Central memory CD8-positive, alpha-beta T cell (primary cell): ENCODE results near the gene IRF4.
A peak's percentile ranks its signal among the peaks of the same experiment; 100 is the strongest.
"Not testable (repeated sequence)": the region's sequence is repeated elsewhere in the genome, so short reads cannot be mapped to it uniquely, and the experiment has no call there.

ENCODE experiments used
- ATAC-seq: fragments of 150-1000 bp; cut with Tn5 transposase; replicated peaks from 2 replicates; pipeline ENCODE4 v1.10.0; 2022; ENCODE audit warnings: mild to moderate bottlenecking, moderate FRiP score, moderate number of reproducible peaks; ENCODE audit not compliant: poor library complexity, severe bottlenecking; ENCODE audit errors: extremely low read depth
- DNase-seq, 2 donors: peaks; one replicate each; pipeline ENCODE4 v3.0.0; 2021; ENCODE audit warnings: low spot score in 2 of 2
- H3K27ac Mint-ChIP-seq: one replicate; pipeline ENCODE4 v1.8.0; 2022; ENCODE audit warnings: low read depth, mild to moderate bottlenecking, moderate library complexity, mixed read lengths
- H3K27me3 Mint-ChIP-seq: one replicate; pipeline ENCODE4 v1.8.0; 2022; ENCODE audit warnings: mixed read lengths
- H3K36me3 Mint-ChIP-seq: one replicate; pipeline ENCODE4 v1.8.0; 2022; ENCODE audit warnings: mild to moderate bottlenecking, moderate library complexity, mixed read lengths; ENCODE audit not compliant: insufficient read depth
- H3K4me1 Mint-ChIP-seq: one replicate; pipeline ENCODE4 v1.8.0; 2022; ENCODE audit warnings: mixed read lengths
- H3K4me3 Mint-ChIP-seq: one replicate; pipeline ENCODE4 v1.8.0; 2022; ENCODE audit warnings: mild to moderate bottlenecking, moderate library complexity, mixed read lengths
- H3K9me3 Mint-ChIP-seq: one replicate; pipeline ENCODE4 v1.8.0; 2022; ENCODE audit warnings: mixed read lengths

The IRF4 gene

DNA sequence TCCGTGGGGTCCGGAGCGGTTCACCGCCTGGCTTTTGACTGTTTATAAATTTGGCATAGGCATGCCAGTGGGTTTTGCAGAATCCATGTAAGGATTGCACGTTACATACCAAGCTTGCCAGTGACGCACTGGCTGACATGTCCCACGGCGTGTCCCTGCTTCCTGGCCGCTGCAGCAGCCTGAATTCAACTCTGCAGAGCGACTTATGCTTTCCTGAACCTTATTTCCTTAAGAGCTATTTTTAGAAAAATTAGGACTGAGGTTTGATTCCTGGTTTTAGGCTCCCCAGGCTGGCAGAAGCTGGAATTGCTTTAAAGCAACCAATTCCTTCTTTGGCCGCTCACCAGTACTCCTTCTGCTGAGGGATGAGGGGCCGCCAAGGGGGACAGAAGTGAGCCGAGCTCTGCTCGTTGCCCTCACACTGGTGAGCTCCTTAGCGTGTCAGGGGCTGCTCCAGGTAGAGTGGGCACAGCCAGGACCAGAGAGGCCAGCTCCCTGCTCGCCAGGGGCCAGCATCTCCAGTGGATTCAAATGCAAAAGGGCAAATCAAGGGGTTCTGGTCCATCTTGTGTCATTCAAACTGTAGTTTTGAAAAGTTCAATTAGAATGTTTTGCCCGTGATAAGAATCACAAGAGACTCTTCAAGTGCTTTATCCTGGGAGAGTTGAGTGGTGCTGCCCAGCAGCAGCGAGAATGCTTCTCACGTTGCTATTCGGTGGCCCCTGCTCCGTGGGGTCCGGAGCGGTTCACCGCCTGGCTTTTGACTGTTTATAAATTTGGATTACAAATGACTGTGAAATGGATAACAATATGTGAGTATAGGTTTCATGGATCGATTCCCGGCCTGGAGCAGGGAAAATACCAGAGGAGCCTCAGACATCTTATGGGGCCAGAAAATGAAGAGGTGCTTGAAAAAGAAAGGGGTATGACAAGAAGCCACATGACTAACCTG is 17.5 kb upstream of the IRF4 start:
- peaks cover 5% of the 10 kb centered on the region for H3K9me3 Mint-ChIP-seq
- peaks cover 44% of the 10 kb centered on the region for H3K27me3 Mint-ChIP-seq
- no peak for DNase-seq
- peaks cover 15% of the 10 kb centered on the region for H3K4me1 Mint-ChIP-seq
- no peak for ATAC-seq
- no peak overlapping the region for H3K4me3 Mint-ChIP-seq
- no peak overlapping the region for H3K27ac Mint-ChIP-seq
- H3K36me3 Mint-ChIP-seq, result peaks cover 4% of the 10 kb centered on the region

DNA sequence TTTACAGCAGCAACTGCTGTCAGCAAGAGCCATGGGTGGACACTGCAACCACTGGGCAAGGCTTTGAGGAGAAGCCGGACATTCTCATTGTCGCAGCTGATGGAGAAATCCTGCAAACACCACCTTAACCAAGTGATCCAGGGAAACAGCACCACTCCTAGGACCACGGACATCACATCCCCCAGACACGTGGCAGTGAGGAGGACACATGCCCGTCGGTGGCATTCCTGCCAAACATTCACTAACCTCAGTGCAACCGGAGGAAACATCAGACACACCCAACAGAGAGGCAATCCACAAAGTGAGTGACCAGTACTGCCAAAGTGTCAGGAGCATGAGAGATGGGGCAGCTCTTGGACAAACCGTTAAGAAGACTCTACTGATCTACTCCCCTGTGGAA is 16.6 kb upstream of the IRF4 start:
- no peak overlapping the region for H3K27ac Mint-ChIP-seq
- H3K9me3 Mint-ChIP-seq, result peaks cover 5% of the 10 kb centered on the region
- DNase-seq, result no peak
- peaks cover 23% of the 10 kb centered on the region for H3K4me1 Mint-ChIP-seq
- no peak overlapping the region for H3K4me3 Mint-ChIP-seq
- peaks cover 4% of the 10 kb centered on the region for H3K36me3 Mint-ChIP-seq
- H3K27me3 Mint-ChIP-seq, result peaks cover 41% of the 10 kb centered on the region
- ATAC-seq, result no peak

GRCh38 chr6:376827-377640 is 14.5 kb upstream of the IRF4 start:
- H3K27me3 Mint-ChIP-seq, result peaks cover 50% of the 10 kb centered on the region
- no peak overlapping the region for H3K4me3 Mint-ChIP-seq
- peaks cover 1% of the 10 kb centered on the region for H3K36me3 Mint-ChIP-seq
- no peak for ATAC-seq
- peaks cover 27% of the 10 kb centered on the region for H3K4me1 Mint-ChIP-seq
- no peaks in the 10 kb centered on the region for H3K9me3 Mint-ChIP-seq
- no peak overlapping the region for H3K27ac Mint-ChIP-seq
- DNase-seq, result no peak

GRCh38 chr6:377641-378020 is 13.9 kb upstream of the IRF4 start:
- H3K36me3 Mint-ChIP-seq, H3K4me3 Mint-ChIP-seq, DNase-seq, ATAC-seq, H3K27ac Mint-ChIP-seq, H3K9me3 Mint-ChIP-seq: not testable (repeated sequence)
- H3K27me3 Mint-ChIP-seq, result peaks cover 56% of the 10 kb centered on the region
- peaks cover 23% of the 10 kb centered on the region for H3K4me1 Mint-ChIP-seq

DNA sequence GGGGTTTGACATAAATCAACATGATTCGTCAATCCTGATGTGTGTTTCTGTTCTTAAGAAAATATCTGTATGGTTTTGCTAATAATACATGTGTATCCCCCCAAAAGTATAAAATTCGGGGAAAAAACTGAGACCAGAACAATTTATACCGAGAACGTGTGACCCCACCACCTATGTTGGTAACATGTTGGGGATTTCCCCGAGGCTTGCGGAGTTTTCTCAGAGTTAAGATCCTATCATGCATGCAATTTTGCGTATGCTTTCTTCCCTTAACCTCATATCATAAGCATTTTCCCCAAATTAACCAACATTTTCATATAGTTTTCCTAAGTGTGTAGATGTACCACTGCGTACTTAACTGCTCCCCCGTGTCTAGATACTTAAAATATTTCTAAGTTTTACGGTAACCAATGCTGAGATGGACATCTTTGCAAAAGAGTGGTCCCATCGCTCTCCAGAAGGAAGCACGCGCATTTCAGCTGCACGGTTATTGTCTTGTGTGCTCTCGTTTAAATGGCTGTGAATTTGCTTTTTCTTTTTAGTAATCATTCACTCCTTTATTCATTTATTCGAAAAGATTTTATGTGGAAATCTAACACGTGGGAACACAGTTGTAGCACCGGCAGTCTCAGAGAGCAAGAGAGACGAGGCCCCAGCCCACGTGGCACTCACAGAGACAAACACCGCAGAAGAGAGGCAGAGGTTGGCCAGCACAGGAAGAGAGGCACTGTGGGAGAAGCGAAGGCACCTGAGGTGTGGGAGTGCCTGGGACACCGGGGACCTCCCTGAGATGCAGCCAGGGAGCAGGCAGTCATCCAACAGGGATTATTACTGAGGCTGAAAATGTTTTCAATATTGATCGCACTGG is 13.2 kb upstream of the IRF4 start:
- peaks cover 4% of the 10 kb centered on the region for H3K36me3 Mint-ChIP-seq
- no peak overlapping the region for H3K27ac Mint-ChIP-seq
- DNase-seq, result no peak
- no peak overlapping the region for H3K4me3 Mint-ChIP-seq
- peaks cover 59% of the 10 kb centered on the region for H3K27me3 Mint-ChIP-seq
- H3K4me1 Mint-ChIP-seq, result peaks cover 19% of the 10 kb centered on the region
- no peaks in the 10 kb centered on the region for H3K9me3 Mint-ChIP-seq
- ATAC-seq, result no peak

- ATAC-seq, result no peak
- Mint-ChIP-seq H3K4me1 (peaks cover 19% of the 10 kb centered on the region), H3K27me3 (peaks cover 65% of the 10 kb centered on the region), H3K4me3 (no peak overlapping the region), H3K27ac (no peak overlapping the region), H3K36me3 (peaks cover 4% of the 10 kb centered on the region), H3K9me3 (no peaks in the 10 kb centered on the region)
- DNase-seq, result no peak
Observed at GRCh38 chr6:378958-379409, 12.6 kb upstream of the IRF4 start.

- Mint-ChIP-seq H3K4me1 (peaks cover 19% of the 10 kb centered on the region), H3K36me3 (peaks cover 3% of the 10 kb centered on the region), H3K27me3 (peaks cover 65% of the 10 kb centered on the region), H3K4me3 (no peak overlapping the region), H3K27ac (no peak overlapping the region), H3K9me3 (no peaks in the 10 kb centered on the region)
- peak; percentile 24 for ATAC-seq
- no peak for DNase-seq
Observed at GRCh38 chr6:379410-380181, 12.0 kb upstream of the IRF4 start.

DNA sequence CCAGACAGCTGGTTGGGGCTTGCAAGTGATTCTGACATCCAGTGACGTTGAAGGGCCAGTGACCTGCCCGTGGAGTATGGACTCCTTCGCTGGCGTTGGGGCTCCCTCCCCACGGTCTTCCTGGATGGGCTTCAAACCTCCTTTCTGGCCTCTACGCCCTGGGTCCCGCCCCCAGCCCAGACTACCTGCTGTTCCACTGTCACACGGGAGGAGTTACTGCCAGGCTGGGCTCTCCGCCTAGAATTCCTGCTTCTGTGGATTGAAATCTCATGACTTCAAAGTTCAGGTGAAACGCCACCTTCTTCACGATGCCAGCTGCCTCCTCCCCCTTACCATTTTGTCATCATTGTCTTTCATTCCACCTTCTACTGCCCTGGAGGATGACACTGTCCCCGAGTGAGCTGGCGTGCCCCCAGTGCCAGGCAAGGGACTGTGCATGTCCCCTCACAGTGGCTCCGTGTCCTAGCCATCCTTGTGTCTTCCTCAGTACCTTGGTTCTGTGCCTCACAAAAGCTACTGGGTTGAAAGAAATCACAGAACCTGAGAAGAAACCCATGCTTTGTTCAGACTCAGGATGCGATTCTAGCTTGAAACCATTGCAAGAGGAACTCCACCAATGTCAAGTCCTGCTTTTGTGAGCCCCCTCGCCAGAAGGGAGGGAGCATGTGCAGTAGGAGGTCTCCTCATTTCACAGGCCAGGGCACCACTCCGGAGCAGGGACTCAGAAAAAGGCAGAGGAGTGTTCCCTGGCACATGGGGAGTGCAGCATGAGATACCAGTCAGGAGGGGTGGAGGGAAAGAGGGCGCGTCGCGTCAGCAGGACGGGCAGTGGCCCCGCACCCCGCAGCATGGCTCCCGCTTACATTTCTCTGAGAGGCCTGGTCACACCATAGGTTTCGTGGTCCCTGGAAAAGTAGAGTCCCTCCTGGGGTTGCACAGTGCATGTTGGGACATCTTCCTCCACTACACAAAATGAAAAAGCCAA is 11.0 kb upstream of the IRF4 start:
- Mint-ChIP-seq H3K36me3 (peaks cover 3% of the 10 kb centered on the region), H3K9me3 (no peaks in the 10 kb centered on the region), H3K27ac (no peak overlapping the region), H3K4me3 (no peak overlapping the region), H3K27me3 (peaks cover 69% of the 10 kb centered on the region), H3K4me1 (peaks cover 19% of the 10 kb centered on the region)
- DNase-seq, result no peak
- no peak for ATAC-seq

DNA sequence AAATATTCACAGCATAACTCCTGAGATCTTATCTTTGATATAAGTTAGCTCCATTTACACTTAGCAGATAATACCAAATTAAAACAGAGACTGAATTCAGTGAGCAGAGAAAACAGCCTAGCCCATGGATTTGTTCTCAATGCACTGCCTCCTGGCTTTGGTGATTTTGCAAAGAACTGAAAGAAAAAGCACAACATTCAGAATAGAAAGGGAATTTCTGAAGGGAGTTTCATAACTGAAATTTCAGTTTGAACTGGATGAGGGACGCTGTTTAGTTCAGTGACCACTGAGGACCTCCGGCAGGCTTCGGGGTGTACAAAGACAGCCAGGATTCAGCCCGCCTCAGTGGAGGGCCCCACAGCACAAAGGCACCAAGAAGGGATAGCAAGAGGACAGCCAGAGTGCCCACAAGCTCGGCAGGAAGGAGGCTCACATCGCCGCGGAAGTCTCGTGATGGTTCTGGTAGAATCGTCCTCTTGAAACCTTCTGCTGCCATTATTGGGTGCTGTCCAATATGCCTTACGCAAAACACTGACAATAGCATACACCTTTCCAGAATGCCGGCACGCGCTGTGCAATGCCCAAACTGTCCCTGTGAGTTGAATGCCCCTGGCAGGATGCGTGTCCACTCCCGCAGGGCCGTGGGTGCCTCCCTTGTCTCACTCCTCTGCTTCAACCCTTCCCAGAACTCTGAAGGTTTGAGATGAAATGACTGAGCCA is 9.7 kb upstream of the IRF4 start:
- no peak for ATAC-seq
- Mint-ChIP-seq H3K4me3 (no peak overlapping the region), H3K27ac (no peak overlapping the region), H3K4me1 (peaks cover 17% of the 10 kb centered on the region), H3K36me3 (peaks cover 3% of the 10 kb centered on the region), H3K9me3 (no peaks in the 10 kb centered on the region), H3K27me3 (peaks cover 69% of the 10 kb centered on the region)
- DNase-seq, result no peak

GRCh38 chr6:382883-383810 is 8.4 kb upstream of the IRF4 start:
- H3K27me3 Mint-ChIP-seq, result peaks cover 69% of the 10 kb centered on the region
- peaks cover 3% of the 10 kb centered on the region for H3K36me3 Mint-ChIP-seq
- DNase-seq, result no peak
- ATAC-seq, result no peak
- peaks cover 12% of the 10 kb centered on the region for H3K4me1 Mint-ChIP-seq
- no peaks in the 10 kb centered on the region for H3K9me3 Mint-ChIP-seq
- H3K27ac Mint-ChIP-seq, result no peak overlapping the region
- no peak overlapping the region for H3K4me3 Mint-ChIP-seq
